Measurements from ENCODE around the gene OPTC.

The OPTC gene

DNA sequence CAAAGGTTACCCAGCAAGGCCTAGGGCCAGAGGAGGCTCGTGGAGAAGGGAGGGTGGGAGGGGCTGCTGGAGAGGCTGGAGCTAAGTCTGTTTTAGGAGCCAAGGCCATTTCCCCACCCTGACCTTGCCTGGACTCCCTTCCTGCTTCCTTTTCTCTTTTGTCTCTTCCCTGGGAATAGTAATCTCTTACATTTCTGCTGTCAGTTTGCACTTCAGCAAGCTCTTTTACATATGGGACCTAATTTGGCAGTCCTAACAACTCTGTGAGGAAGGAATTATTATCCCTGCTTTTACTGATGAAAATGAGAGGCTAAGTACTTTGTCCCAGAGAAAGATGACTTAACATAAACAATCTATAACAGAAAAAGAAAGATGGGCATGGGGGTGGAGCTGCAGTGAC, 13.8 kb downstream of the OPTC start:
- H3K4me3 ChIP-seq (ENCODE audit: low read depth, low read length): no peak overlapping the region
- TF ChIP-seq, protein P1, sequence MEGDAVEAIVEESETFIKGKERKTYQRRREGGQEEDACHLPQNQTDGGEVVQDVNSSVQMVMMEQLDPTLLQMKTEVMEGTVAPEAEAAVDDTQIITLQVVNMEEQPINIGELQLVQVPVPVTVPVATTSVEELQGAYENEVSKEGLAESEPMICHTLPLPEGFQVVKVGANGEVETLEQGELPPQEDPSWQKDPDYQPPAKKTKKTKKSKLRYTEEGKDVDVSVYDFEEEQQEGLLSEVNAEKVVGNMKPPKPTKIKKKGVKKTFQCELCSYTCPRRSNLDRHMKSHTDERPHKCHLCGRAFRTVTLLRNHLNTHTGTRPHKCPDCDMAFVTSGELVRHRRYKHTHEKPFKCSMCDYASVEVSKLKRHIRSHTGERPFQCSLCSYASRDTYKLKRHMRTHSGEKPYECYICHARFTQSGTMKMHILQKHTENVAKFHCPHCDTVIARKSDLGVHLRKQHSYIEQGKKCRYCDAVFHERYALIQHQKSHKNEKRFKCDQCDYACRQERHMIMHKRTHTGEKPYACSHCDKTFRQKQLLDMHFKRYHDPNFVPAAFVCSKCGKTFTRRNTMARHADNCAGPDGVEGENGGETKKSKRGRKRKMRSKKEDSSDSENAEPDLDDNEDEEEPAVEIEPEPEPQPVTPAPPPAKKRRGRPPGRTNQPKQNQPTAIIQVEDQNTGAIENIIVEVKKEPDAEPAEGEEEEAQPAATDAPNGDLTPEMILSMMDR (IDR thresholded peaks at IDR 0.05; ENCODE audit: low read depth, low read length): no peak

DNA sequence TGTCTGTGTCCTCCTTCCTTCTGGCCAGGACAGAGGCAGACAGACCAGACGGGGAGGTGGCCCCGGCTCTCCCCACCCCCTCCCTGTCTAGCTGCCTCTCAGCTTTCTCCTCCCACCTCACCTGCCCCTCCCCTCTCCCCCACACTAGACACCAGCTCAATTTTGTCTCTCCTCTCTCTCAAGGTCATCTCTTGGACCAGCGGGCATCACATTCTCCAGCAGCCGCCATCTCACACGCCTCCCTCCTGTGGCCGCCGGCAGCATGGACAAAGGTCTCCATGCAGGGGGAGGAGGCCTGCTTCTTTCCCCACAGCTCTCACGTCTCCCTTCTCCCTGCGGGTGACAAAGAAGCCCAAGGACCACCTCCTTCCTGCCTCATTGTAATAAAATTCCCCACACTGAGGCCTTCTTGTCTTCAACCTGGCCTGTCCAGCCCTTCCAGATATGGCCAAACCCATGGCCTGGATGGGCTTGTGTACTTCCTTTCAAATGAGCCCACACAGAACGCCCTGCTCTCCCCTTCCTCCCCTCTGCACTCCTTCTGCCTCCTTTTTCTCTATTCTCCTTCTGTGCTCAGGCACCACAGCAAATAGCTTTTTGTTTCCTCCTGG, 14.6 kb downstream of the OPTC start:
- H3K4me3 ChIP-seq (ENCODE audit: low read depth, low read length): no peak overlapping the region
- TF ChIP-seq, protein P1 (IDR thresholded peaks at IDR 0.05; ENCODE audit: low read depth, low read length): no peak

DNA sequence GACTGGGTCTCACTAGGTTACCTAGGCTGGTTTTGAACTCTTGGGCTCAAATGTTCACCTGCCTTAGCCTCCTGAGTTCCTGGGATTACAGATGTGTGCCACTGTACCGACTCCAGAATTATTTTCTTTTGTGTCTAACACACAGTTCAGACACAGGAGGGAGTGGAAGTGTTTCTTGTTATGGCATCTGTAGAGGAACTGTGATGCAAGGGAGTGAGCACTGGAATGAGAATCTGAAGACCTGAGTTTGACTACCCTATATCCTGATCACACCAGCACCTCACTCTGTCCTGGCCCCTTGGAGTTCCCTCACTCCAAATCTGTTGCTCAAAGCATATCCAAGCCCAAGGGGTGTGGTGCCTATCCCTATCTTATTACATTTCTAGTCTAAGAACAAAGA, 15.2 kb downstream of the OPTC start:
- TF ChIP-seq, protein P1 (IDR thresholded peaks at IDR 0.05; ENCODE audit: low read depth, low read length): no peak
- no peak overlapping the region for H3K4me3 ChIP-seq (ENCODE audit: low read depth, low read length)

DNA sequence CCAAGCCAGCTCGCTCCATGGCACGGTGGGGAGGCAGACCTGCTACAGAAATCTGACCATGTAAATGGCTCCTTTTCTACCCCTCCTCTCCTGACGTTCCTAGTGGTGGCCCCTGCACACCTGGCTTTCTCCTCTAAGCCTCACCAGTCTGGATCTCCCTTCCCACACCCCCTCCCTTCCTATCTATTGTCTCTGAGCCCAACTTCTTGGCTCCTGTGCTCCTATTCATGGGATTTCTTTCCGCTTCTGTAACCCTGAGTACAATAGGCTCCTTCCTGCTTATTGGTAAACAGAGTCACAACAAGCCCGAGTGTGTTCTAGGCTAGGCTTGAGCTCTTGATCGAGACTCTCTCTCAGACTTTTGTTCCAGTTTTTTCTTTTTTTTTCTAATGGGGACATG, 17.6 kb downstream of the OPTC start:
- H3K4me3 ChIP-seq (ENCODE audit: low read depth, low read length): no peak overlapping the region
- TF ChIP-seq, protein P1 (IDR thresholded peaks at IDR 0.05; ENCODE audit: low read depth, low read length): no peak

DNA sequence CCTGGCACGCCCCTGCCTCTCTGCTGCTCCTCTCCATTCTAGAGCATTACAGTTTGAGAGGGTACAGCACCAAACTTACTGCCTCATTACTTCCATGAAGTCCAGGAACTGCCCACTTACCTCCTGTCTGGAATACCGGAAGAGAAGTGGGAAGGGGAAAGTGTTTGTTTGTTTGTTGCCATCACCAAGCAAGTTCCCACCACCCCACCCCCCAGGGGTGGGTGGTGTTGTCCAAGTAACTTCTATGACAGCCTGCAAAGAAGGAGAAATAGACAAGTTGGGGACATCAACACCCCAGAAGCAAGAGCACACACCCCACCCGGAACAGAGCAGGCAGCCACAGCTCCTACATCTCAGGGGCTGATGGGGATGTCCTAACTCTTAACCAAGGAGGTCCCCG, 18.0 kb downstream of the OPTC start:
- H3K4me3 ChIP-seq (ENCODE audit: low read depth, low read length): no peak overlapping the region
- TF ChIP-seq, protein P1 (IDR thresholded peaks at IDR 0.05; ENCODE audit: low read depth, low read length): no peak

DNA sequence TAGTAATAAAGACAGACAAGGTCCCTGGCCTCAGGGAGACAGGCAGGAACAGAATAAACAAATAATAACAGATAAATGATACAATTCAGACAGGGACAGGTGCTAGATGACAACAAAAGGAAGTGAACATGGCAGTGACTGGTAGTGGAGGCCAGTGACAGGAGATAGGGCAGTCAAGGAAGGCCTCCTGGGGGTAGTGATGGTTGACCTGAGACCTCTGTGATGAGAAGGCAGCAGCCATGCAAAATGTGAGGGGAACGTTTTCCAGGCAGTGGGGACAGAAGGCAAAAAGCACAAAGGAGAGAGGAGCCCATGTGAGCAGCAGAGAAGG, 18.5 kb downstream of the OPTC start:
- TF ChIP-seq, protein P1 (IDR thresholded peaks at IDR 0.05; ENCODE audit: low read depth, low read length): no peak
- H3K4me3 ChIP-seq (ENCODE audit: low read depth, low read length): no peak overlapping the region

DNA sequence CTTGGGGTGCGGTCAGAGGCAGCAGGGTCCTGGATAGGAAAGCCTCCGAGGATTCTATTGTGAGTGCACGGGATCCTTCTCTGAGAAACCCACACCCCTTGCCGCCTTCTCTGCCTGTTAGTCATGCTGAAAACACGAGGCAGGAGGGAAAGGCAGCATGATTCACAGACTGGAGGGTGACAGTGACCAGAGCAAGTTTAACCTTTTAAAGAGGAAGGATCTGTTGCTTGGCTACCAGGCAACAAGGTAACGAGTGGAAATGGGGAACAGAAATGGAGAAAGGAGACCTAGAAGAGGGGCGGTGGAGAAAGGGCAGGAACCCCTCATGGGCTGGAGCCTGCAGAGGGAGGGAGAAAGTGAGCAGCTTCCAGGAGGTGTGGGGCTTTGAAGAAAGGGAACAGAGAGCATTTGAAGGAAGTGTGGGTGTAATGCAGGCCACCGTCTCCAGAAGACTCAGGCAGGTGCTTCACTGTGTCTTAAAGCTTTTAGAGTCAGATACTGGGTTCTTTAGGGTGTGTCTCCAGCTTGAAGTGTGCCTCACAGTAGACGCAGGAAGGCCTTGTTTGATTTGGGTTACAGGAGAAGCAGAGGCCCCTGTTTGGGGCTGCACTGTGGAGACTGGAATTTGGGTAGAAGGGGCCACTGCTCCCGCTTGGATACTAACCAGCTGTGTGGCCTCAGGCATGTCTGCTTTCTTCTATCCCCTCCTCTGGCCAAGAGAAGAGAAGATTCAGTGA, 19.1 kb downstream of the OPTC start:
- H3K4me3 ChIP-seq (ENCODE audit: low read depth, low read length): peak overlapping the region; percentile 17; the same call in 1 of the 2 replicates
- TF ChIP-seq, protein P1 (IDR thresholded peaks at IDR 0.05; ENCODE audit: low read depth, low read length): no peak
